IPS-18c (cell line): ENCODE data around the gene C11orf54.

Source experiments
- H3K4me3 ChIP-seq: 2 replicates; pipeline ENCODE4 v1.7.0; 2013; ENCODE audit warnings: low read depth, mild to moderate bottlenecking, low read length, moderate library complexity; ENCODE audit not compliant: insufficient read depth
- H3K9me3 ChIP-seq: one replicate; pipeline ENCODE4 v1.6.1; 2013; ENCODE audit warnings: mild to moderate bottlenecking, low read length, moderate library complexity; ENCODE audit not compliant: control insufficient read depth, insufficient read depth

Gene C11orf54

GRCh38 chr11:93741094-93741881 is at the start of gene C11orf54, which contains the start of gene TAF1D:
Gene C11orf54 (plus strand): TSS chr11:93741672. CDS start chr11:93747394, 5,722 bp downstream.
Gene TAF1D (minus strand): TSS chr11:93741495. CDS start chr11:93739304, 2,191 bp downstream.
- no peaks in the 10 kb centered on the region for H3K9me3 ChIP-seq
- peak within 1 kb of the TSS; percentile 95 for H3K4me3 ChIP-seq

GRCh38 chr11:93694109-93694508 is 47.4 kb upstream of the C11orf54 start:
- Histone ChIP-seq H3K4me3 (no peak overlapping the region), H3K9me3 (no peaks in the 10 kb centered on the region)

GRCh38 chr11:93694557-93694956 is 46.9 kb upstream of the C11orf54 start:
- Histone ChIP-seq H3K4me3 (no peak overlapping the region), H3K9me3 (no peaks in the 10 kb centered on the region)

- no peak overlapping the region for H3K4me3 ChIP-seq
- H3K9me3 ChIP-seq: no peaks in the 10 kb centered on the region
Observed at GRCh38 chr11:93697611-93698010, 43.9 kb upstream of the C11orf54 start.

GRCh38 chr11:93700830-93701229 is 40.6 kb upstream of the C11orf54 start:
- H3K4me3 ChIP-seq: no peak overlapping the region
- no peaks in the 10 kb centered on the region for H3K9me3 ChIP-seq

- Histone ChIP-seq H3K9me3 (no peaks in the 10 kb centered on the region), H3K4me3 (no peak overlapping the region)
Observed at GRCh38 chr11:93704237-93704636, 37.2 kb upstream of the C11orf54 start.

GRCh38 chr11:93710239-93710638 is 31.2 kb upstream of the C11orf54 start:
- Histone ChIP-seq H3K4me3 (no peak overlapping the region), H3K9me3 (no peaks in the 10 kb centered on the region)

GRCh38 chr11:93712678-93713077 is 28.8 kb upstream of the C11orf54 start:
- H3K9me3 ChIP-seq: no peaks in the 10 kb centered on the region

GRCh38 chr11:93715797-93716396 is 25.6 kb upstream of the C11orf54 start:
- Histone ChIP-seq H3K9me3 (no peaks in the 10 kb centered on the region), H3K4me3 (no peak overlapping the region)

More at GRCh38 chr11:93712678-93713077, 28.8 kb upstream of the C11orf54 start:
- H3K4me3 ChIP-seq: no peak overlapping the region

GRCh38 chr11:93717501-93717900 is 24.0 kb upstream of the C11orf54 start:
- Histone ChIP-seq H3K4me3 (no peak overlapping the region), H3K9me3 (no peaks in the 10 kb centered on the region)

- H3K4me3 ChIP-seq: no peak overlapping the region
- H3K9me3 ChIP-seq: no peaks in the 10 kb centered on the region
Observed at GRCh38 chr11:93718057-93718563, 23.4 kb upstream of the C11orf54 start.

GRCh38 chr11:93719310-93719709 is 22.2 kb upstream of the C11orf54 start:
- H3K4me3 ChIP-seq: no peak overlapping the region
- no peaks in the 10 kb centered on the region for H3K9me3 ChIP-seq

GRCh38 chr11:93720522-93720921 is 20.9 kb upstream of the C11orf54 start:
- no peaks in the 10 kb centered on the region for H3K9me3 ChIP-seq
- no peak overlapping the region for H3K4me3 ChIP-seq

- Histone ChIP-seq H3K4me3 (no peak overlapping the region), H3K9me3 (no peaks in the 10 kb centered on the region)
Observed at GRCh38 chr11:93724089-93724488, 17.4 kb upstream of the C11orf54 start.

- Histone ChIP-seq H3K4me3 (no peak overlapping the region), H3K9me3 (no peaks in the 10 kb centered on the region)
Observed at GRCh38 chr11:93727985-93728791, 13.3 kb upstream of the C11orf54 start.

GRCh38 chr11:93728792-93729128 is 12.7 kb upstream of the C11orf54 start:
- H3K9me3 ChIP-seq: no peaks in the 10 kb centered on the region
- H3K4me3 ChIP-seq: no peak overlapping the region

- Histone ChIP-seq H3K9me3 (no peaks in the 10 kb centered on the region), H3K4me3 (no peak overlapping the region)
Observed at GRCh38 chr11:93729129-93729616, 12.3 kb upstream of the C11orf54 start.
